ENCODE results near the gene ALDOB.

- TF ChIP-seq CTCF (IDR thresholded peaks at IDR 0.05; ENCODE audit: extremely low read depth in 1 of 2, insufficient read depth in 1 of 2, low read depth in 1 of 2, low read length in 2 of 2) (no peak), POLR2AphosphoS5 (IDR thresholded peaks at IDR 0.05; ENCODE audit: insufficient read depth, low read depth, low read length) (no peak), JUN (IDR thresholded peaks at IDR 0.05; ENCODE audit: borderline replicate concordance, insufficient read depth, insufficient read length, low read depth) (no peak), POLR2A (IDR thresholded peaks at IDR 0.05; ENCODE audit: low read depth, low read length) (no peak), MAX (IDR thresholded peaks at IDR 0.05; ENCODE audit: insufficient read depth, insufficient read length) (no peak), EZH2 (IDR thresholded peaks at IDR 0.05; ENCODE audit: borderline replicate concordance, low read depth, low read length, severe bottlenecking) (no peak), FOS (IDR thresholded peaks at IDR 0.05; ENCODE audit: borderline replicate concordance, insufficient read depth, low read length) (no peak), MYC (IDR thresholded peaks at IDR 0.05; ENCODE audit: low read depth, low read length) (no peak)
Measured at GRCh38 chr9:101380295-101380694, 55.3 kb downstream of the ALDOB start.
